Uterus (tissue), 2 donors: ENCODE measurements around the gene MOSPD2.

ENCODE experiments used
- CTCF ChIP-seq, 4 experiments: fragments of 200-600 bp in 2 of 4; fragments of 450-650 bp in 2 of 4; sonication (generic) in 2 of 4; IDR thresholded peaks; one replicate each; pipeline ENCODE4 v1.5.1; 2016 to 2019; ENCODE audit warnings: antibody characterized with exemption in 4 of 4, mild to moderate bottlenecking in 2 of 4, moderate library complexity in 1 of 4
- POLR2A ChIP-seq, 2 donors: fragments of 450-650 bp; IDR thresholded peaks; one replicate each; pipeline ENCODE4 v1.6.1; 2016; ENCODE audit warnings: antibody characterized with exemption in 2 of 2, mild to moderate bottlenecking in 1 of 2, moderate library complexity in 1 of 2

DNA sequence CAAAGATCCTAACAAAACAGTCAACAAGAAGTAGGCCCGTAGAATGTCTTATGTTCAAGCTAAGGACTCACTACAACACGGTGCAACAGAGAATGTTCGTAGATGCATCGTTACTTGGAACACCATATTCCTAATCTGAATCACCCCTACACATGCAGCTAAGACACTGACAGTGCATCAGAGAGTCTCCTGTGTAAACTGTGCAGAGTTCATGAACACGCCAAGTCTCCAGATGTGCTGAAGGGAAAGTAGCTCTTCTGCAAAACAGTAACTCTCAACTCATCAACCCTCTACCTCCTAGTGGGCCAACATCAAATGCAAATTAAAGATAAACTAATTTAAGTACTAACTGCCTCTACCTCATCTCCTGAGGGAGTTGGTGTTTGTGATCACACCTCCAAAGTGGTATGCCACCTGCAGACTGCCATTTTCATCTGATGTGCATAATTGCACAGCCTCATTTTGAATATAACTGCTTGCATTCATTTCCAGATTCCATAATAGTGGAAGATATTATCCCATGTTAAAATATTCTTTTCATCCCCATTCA is 73.5 kb downstream of the MOSPD2 start:
- TF ChIP-seq CTCF (IDR thresholded peaks at IDR 0.05) (no peak), POLR2A (IDR thresholded peaks at IDR 0.05) (no peak)
